PC-9 (cell line): Measurements from ENCODE around the gene RIN1. TPM values are rescaled to one million over a fixed set of nuclear protein-coding genes. Genes with fewer than 3 reads are reported as not detected.

Source experiments
- BruUV-seq: library from RNA; stranded (reverse); fragments of 400-500 nt; replicated peaks from 2 replicates; lab custom pipeline; 2021; lab: Mats Ljungman, UMichigan
- CTCF ChIA-PET: fragments of 300-600 bp; sonication (Branson Sonifier 250); formaldehyde crosslinking; loops from one replicate; lab custom pipeline; 2022; ENCODE audit warnings: antibody characterized with exemption; lab: Charles Lee
- POLR2A ChIA-PET: fragments of 300-600 bp; sonication (Branson Sonifier 250); formaldehyde crosslinking; loops from one replicate; lab custom pipeline; 2022; ENCODE audit warnings: antibody characterized with exemption; ENCODE audit not compliant: unreplicated experiment; lab: Charles Lee
- DNase-seq, 2 experiments: peaks; one replicate each; pipeline versions ENCODE4 v3.0.0 to v3.0.0-alpha.2; 2015 to 2022; ENCODE audit warnings: mixed read lengths in 1 of 2
- H2AFZ ChIP-seq: fragments of 200-600 bp; sonication (generic); 2 replicates; pipeline ENCODE4 v1.8.1; 2017; ENCODE audit warnings: antibody characterized with exemption
- H3F3A ChIP-seq: fragments of 200-600 bp; sonication (generic); 2 replicates; pipeline ENCODE4 v1.8.1; 2017; ENCODE audit warnings: antibody characterized with exemption, mild to moderate bottlenecking, low read depth; ENCODE audit not compliant: insufficient read depth
- H3K27ac ChIP-seq: fragments of 200-600 bp; sonication (generic); 2 replicates; pipeline ENCODE4 v1.6.1; 2016; ENCODE audit warnings: mixed run types
- H3K27me3 ChIP-seq: fragments of 200-600 bp; sonication (generic); 2 replicates; pipeline ENCODE4 v1.6.1; 2016; ENCODE audit warnings: low read depth, mixed run types; ENCODE audit not compliant: insufficient read depth
- H3K36me3 ChIP-seq: fragments of 200-600 bp; sonication (generic); 2 replicates; pipeline ENCODE4 v1.6.1; 2016; ENCODE audit warnings: low read depth, mixed run types
- H3K4me1 ChIP-seq: fragments of 200-600 bp; sonication (generic); replicated peaks from 2 replicates; pipeline ENCODE4 v1.6.1; 2016; ENCODE audit warnings: mixed run types; ENCODE audit not compliant: insufficient read depth
- H3K4me2 ChIP-seq: fragments of 200-600 bp; sonication (generic); 2 replicates; pipeline ENCODE4 v1.6.1; 2017; ENCODE audit warnings: mixed run types
- H3K4me3 ChIP-seq: fragments of 200-600 bp; sonication (generic); 2 replicates; pipeline ENCODE4 v1.6.1; 2016; ENCODE audit warnings: mixed run types
- H3K79me2 ChIP-seq: fragments of 200-600 bp; sonication (generic); 2 replicates; pipeline ENCODE4 v1.6.1; 2017; ENCODE audit warnings: low read depth, mixed run types
- H3K9me2 ChIP-seq: fragments of 200-600 bp; sonication (generic); 2 replicates; pipeline ENCODE4 v1.8.1; 2017; ENCODE audit warnings: mild to moderate bottlenecking; ENCODE audit not compliant: insufficient read depth
- H3K9me3 ChIP-seq: fragments of 200-600 bp; sonication (generic); 2 replicates; pipeline ENCODE4 v1.8.1; 2016; ENCODE audit warnings: low read depth; ENCODE audit not compliant: insufficient read depth
- H4K20me1 ChIP-seq: fragments of 200-600 bp; sonication (generic); 2 replicates; pipeline ENCODE4 v1.8.1; 2017; ENCODE audit not compliant: insufficient read depth
- CTCF ChIP-seq: fragments of 200-600 bp; sonication (generic); conservative IDR thresholded peaks from 2 replicates; pipeline ENCODE4 v1.6.1; 2017; ENCODE audit warnings: mixed run types, antibody characterized with exemption, mild to moderate bottlenecking, moderate library complexity
- EZH2 ChIP-seq: fragments of 200-600 bp; sonication (generic); IDR thresholded peaks from 2 replicates; pipeline ENCODE4 v1.8.0; 2017; ENCODE audit warnings: antibody characterized with exemption, low read depth
- intact Hi-C: fragments of 100-400 bp; cut with micrococcal nuclease; formaldehyde crosslinking; loops from one replicate; pipeline ENCODE4 v1.10.0; 2022; ENCODE audit not compliant: unreplicated experiment
- total RNA-seq: library from RNA; stranded (reverse); gene quantifications from 2 replicates; pipeline ENCODE4 v1.2.3, GENCODE V29; 2021

The RIN1 gene
- total RNA-seq, 1 experiment from 2014 or later, result 15.5 TPM

- no peaks in the 10 kb centered on the region for H3K36me3 ChIP-seq
- H3K9me2 ChIP-seq, result no peaks in the 10 kb centered on the region
- H3K27me3 ChIP-seq, result peaks cover 11% of the 10 kb centered on the region; the same call in 1 of the 2 replicates
- H3K27ac ChIP-seq, result no peak overlapping the region
- H3K4me3 ChIP-seq, result no peak overlapping the region
- no peak for DNase-seq
- H3K79me2 ChIP-seq, result no peaks in the 10 kb centered on the region
- H4K20me1 ChIP-seq, result no peaks in the 10 kb centered on the region
- intact Hi-C loops, result no loop called here
- H3K4me2 ChIP-seq, result no peak overlapping the region
- H3K9me3 ChIP-seq, result no peaks in the 10 kb centered on the region
- BruUV-seq, result no TSS peak
- ChIA-PET POLR2A (no interaction called here), CTCF (interaction anchor here (1.1 kb wide), 1 partner anchor 89 kb away, joined by 7 read pairs; no protein-coding TSS in a partner anchor)
- no peaks in the 10 kb centered on the region for H3K4me1 ChIP-seq
- TF ChIP-seq CTCF, result no peak
- no peak for TF ChIP-seq EZH2
- H3F3A ChIP-seq, result 0 out of 2 replicates have a peak, but pooled peaks cover 5% of the 10 kb centered on the region
- H2AFZ ChIP-seq, result no peak overlapping the region
These were observed 38.6 kb downstream of the RIN1 start for GRCh38 chr11:66297610-66298009.

- Histone ChIP-seq H3K4me3 (no peak overlapping the region), H3F3A (peaks cover 12% of the 10 kb centered on the region; the same call in 1 of the 2 replicates), H3K9me3 (no peaks in the 10 kb centered on the region), H3K4me1 (peaks cover 8% of the 10 kb centered on the region), H3K36me3 (no peaks in the 10 kb centered on the region), H4K20me1 (no peaks in the 10 kb centered on the region), H3K4me2 (no peak overlapping the region), H3K9me2 (no peaks in the 10 kb centered on the region), H3K79me2 (no peaks in the 10 kb centered on the region), H3K27ac (no peak overlapping the region), H2AFZ (no peak overlapping the region), H3K27me3 (peaks cover 11% of the 10 kb centered on the region; the same call in 1 of the 2 replicates)
- POLR2A ChIA-PET, result no interaction called here
- intact Hi-C loops, result no loop called here
- TF ChIP-seq CTCF (no peak), EZH2 (no peak)
- CTCF ChIA-PET, result no interaction called here
- BruUV-seq, result no TSS peak
- DNase-seq, result no peak
These were observed 41.3 kb downstream of the RIN1 start for GRCh38 chr11:66294626-66295620.

- BruUV-seq, result no TSS peak
These were observed 42.2 kb downstream of the RIN1 start for GRCh38 chr11:66293777-66294625.

More at GRCh38 chr11:66293777-66294625, 42.2 kb downstream of the RIN1 start:
- Histone ChIP-seq H2AFZ (no peak overlapping the region), H3K4me3 (no peak overlapping the region), H3F3A (peaks cover 20% of the 10 kb centered on the region), H3K9me2 (no peaks in the 10 kb centered on the region), H3K36me3 (no peaks in the 10 kb centered on the region), H3K27ac (no peak overlapping the region), H3K27me3 (peaks cover 11% of the 10 kb centered on the region; the same call in 1 of the 2 replicates), H3K9me3 (no peaks in the 10 kb centered on the region), H4K20me1 (no peaks in the 10 kb centered on the region), H3K4me2 (no peak overlapping the region), H3K4me1 (peaks cover 11% of the 10 kb centered on the region), H3K79me2 (no peaks in the 10 kb centered on the region)
- POLR2A ChIA-PET, result no interaction called here
- TF ChIP-seq EZH2 (no peak), CTCF (no peak)
- no peak for DNase-seq
- CTCF ChIA-PET, result no interaction called here
- intact Hi-C loops, result no loop called here
